DMS 273 (cell line): Measurements from ENCODE around the gene CSGALNACT2.

Experiments
- DNase-seq: peaks from one replicate; lab custom pipeline; 2025; ENCODE audit not compliant: unreplicated experiment; lab: John Stamatoyannopoulos, UW

The CSGALNACT2 gene

DNA sequence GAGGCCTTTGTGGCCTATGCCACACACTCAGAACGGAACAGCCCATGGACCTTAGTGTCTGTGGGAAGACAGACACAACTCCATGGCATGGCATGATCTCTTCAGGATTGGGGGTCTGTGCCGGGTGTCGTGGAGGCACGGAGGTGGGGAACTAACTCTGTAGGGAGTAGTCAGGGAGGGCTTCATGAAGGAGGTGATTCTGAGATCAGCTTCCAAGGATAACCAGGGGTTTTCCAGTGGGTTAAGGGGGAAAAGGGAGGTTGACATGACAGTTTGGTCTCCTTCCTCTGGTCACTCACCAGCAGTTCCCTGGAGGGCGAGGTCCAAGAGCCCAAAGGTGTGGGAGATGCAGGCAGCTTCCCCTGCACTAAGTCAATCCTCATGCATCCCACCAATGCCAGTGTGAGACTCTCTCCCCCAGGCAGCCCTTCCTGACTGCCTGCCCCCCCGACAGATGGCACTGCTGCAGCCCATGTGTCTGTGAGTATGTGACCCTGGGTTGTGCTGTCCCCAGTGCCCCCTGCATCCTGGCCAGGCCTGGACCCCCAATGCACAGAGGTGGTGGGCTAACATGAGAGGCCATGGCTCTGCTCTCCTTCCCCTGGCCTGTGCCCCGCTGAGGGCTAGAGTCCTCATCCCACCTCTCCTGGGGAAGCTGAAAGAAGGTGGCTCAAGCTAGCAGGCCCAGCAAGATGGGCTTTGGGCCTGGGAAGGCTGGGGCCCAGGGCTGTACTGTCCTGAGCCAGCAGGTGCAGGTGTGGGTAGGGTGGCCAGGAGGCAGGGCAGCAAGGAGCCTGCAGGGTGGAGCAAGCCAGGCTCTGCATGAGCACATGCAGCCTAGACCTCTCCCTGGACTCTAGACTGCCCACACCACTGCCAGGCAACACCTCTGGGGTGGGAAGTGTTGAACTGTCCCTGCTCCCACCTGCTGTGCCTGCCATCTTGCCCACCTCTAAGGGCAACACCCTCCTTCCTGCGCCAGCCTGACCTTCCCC is 88.9 kb downstream of the CSGALNACT2 start:
- no peak for DNase-seq

- no peak for DNase-seq
These were observed 89.9 kb downstream of the CSGALNACT2 start for GRCh38 chr10:43227911-43228782.

DNA sequence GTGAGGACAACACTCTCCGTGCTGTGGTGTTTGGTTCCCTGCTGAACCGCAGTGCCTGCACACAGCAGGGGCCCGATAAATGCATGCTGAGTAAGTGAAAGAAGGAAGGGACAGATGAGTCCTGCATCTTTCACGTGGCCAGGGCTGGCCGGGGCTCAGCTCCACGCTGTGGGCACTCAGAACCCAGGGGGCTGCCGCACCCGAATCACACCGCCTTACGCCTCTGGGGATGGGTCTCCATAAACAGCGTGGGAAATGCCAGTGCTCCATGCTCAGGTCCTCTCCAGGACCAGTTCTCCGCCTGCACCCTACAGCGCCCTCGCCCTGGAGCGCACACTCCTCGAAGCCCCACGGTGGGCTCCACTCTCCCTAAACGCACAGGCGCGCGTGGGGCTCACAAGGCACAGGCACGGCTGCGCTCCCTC is 90.5 kb downstream of the CSGALNACT2 start:
- DNase-seq, result no peak

- no peak for DNase-seq
These were observed 91.2 kb downstream of the CSGALNACT2 start for GRCh38 chr10:43229208-43230061.

DNA sequence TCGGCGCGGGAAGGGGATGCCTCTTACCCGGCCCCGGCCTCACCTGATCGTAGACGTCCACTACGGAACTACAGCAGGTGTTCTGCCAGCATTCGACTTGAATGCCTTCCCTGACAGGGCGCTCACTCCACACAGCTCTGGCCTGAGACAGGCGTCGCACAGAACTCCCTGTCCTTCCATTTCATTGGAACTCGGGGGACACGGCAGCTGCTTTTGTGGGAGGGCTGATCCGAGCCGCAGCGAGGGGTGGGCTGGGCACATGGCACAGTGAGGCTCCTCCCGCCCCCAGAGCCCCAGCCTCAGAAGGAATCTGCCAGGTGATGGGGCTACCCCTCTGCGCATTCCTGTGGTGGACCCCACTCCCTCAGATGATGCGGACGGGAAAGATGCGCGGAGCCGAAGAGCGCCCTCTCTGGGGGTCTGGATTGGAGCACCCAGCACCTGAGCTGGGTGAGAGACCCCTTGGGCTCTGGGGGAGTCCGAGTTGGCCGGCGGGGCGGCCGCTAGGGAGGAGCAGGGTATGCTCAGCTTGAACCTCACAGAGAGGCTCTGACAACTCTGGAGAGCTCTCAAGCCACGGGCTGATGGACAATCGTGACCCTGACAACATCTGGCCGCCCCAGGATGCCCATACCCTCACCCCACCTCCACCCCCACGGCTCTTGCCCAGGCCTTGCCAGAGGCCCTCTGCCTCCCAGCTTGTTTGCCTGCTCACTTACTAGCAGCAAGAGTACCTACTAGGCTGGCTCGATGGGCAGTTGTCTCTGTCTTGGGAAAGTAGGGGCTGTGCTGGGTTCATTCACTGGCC is 92.1 kb downstream of the CSGALNACT2 start:
- DNase-seq, result no peak

- no peak for DNase-seq
These were observed 92.8 kb downstream of the CSGALNACT2 start for GRCh38 chr10:43230909-43231522.

DNA sequence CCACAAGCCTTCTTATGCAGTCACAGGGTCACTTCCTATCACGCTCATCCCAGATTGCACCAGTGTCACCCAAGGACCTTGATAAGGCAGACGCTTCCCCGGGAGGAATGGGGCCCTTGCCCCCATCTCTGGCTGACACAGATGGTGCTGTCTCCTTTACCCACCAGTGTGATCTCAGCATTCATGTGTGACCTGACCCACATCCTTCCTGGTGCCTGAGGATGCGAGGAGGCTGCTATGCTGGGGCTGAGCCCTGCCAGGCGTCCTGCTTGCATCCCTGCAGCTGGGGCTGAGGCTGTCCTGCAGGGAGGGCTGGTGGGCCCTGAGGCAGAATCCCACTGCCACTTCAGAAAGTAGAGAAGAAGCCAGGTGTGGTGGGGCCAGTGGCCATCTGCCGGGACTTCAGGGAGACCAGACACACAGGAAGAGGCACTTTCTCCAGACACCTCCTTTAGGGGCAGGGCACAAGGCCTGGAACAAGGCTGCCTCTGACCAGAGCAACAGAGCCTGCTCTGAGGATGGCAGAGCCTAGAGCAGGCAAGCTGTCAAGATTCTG is 93.4 kb downstream of the CSGALNACT2 start:
- no peak for DNase-seq

GRCh38 chr10:43233601-43234430 is 95.6 kb downstream of the CSGALNACT2 start:
- no peak for DNase-seq

DNA sequence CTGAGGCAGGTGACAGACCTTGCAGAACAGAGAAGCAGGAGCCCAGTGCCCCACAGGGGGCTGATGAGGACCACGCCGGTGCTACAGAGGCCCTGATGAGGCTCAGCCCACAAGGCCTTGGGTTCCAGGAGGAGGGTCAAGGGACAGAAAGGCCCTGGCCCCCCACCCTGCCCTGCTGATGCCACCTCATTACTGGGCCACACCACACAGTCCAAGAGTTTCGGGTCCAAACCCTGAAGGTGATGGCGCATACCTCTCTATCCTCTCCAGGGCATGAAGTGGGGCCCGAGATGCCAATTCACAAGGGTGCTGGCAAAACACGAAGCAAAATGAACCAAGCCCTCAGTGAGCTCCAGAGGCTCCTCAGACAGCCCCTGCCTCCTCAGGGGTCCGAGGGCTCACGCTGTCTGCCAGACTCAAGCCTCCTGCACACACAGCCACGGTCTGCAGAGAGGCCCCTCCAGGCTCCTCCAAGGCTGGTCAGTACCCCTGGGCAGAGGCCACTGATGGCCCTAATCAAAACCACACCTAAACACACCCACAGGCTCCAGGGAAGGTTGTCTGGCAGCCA is 96.3 kb downstream of the CSGALNACT2 start:
- DNase-seq, result no peak
